Parathyroid adenoma (tissue), 2 donors: ENCODE measurements around the gene FERD3L.

Experiments
- H2AFZ ChIP-seq: fragments of 300-600 bp; sonication (generic); one replicate; pipeline ENCODE4 v1.7.0; 2017; ENCODE audit warnings: antibody characterized with exemption, mild to moderate bottlenecking
- H3K27ac ChIP-seq: fragments of 300-600 bp; sonication (generic); one replicate; pipeline ENCODE4 v1.7.0; 2017
- H3K27me3 ChIP-seq: fragments of 300-600 bp; sonication (generic); one replicate; pipeline ENCODE4 v1.7.0; 2017; ENCODE audit warnings: low read length; ENCODE audit not compliant: control insufficient read depth, insufficient read depth
- H3K36me3 ChIP-seq: fragments of 300-600 bp; sonication (generic); one replicate; pipeline ENCODE4 v1.7.0; 2017; ENCODE audit warnings: low read length; ENCODE audit not compliant: control insufficient read depth, insufficient read depth
- H3K4me1 ChIP-seq: fragments of 300-600 bp; sonication (generic); one replicate; pipeline ENCODE4 v1.7.0; 2017; ENCODE audit warnings: control low read depth
- H3K4me2 ChIP-seq: fragments of 300-600 bp; sonication (generic); one replicate; pipeline ENCODE4 v1.7.0; 2017; ENCODE audit warnings: low read length
- H3K4me3 ChIP-seq: fragments of 300-600 bp; sonication (generic); one replicate; pipeline ENCODE4 v1.7.0; 2017; ENCODE audit warnings: low read depth, low read length
- H3K79me2 ChIP-seq: fragments of 300-600 bp; sonication (generic); one replicate; pipeline ENCODE4 v1.7.0; 2017; ENCODE audit warnings: control low read depth
- H3K9ac ChIP-seq: fragments of 300-600 bp; sonication (generic); one replicate; pipeline ENCODE4 v1.7.0; 2017; ENCODE audit warnings: mild to moderate bottlenecking
- H3K9me3 ChIP-seq: fragments of 300-600 bp; sonication (generic); one replicate; pipeline ENCODE4 v1.7.0; 2017; ENCODE audit warnings: low read length; ENCODE audit not compliant: control insufficient read depth
- CTCF ChIP-seq: fragments of 300-600 bp; sonication (generic); IDR thresholded peaks from one replicate; pipeline ENCODE4 v1.7.0; 2017; ENCODE audit warnings: antibody characterized with exemption, mild to moderate bottlenecking
- donor health status: primary hyperparathyroidism.

Gene FERD3L

GRCh38 chr7:19121977-19122588 lies 23.1 kb downstream of the FERD3L start:
- Histone ChIP-seq H3K9me3 (no peaks in the 10 kb centered on the region), H2AFZ (no peak overlapping the region), H3K27ac (no peak overlapping the region), H3K4me2 (no peak overlapping the region), H3K36me3 (no peaks in the 10 kb centered on the region), H3K79me2 (no peaks in the 10 kb centered on the region), H3K27me3 (no peaks in the 10 kb centered on the region), H3K4me3 (no peak overlapping the region), H3K9ac (no peak overlapping the region), H3K4me1 (no peaks in the 10 kb centered on the region)
- no peak for TF ChIP-seq CTCF

- Histone ChIP-seq H3K36me3 (no peaks in the 10 kb centered on the region), H3K4me1 (no peaks in the 10 kb centered on the region), H3K27me3 (no peaks in the 10 kb centered on the region), H3K79me2 (no peaks in the 10 kb centered on the region), H3K4me3 (no peak overlapping the region), H3K9ac (no peak overlapping the region), H2AFZ (no peak overlapping the region), H3K27ac (no peak overlapping the region), H3K4me2 (no peak overlapping the region), H3K9me3 (no peaks in the 10 kb centered on the region)
- no peak for TF ChIP-seq CTCF
These were observed 25.2 kb downstream of the FERD3L start for GRCh38 chr7:19119870-19120486.

DNA sequence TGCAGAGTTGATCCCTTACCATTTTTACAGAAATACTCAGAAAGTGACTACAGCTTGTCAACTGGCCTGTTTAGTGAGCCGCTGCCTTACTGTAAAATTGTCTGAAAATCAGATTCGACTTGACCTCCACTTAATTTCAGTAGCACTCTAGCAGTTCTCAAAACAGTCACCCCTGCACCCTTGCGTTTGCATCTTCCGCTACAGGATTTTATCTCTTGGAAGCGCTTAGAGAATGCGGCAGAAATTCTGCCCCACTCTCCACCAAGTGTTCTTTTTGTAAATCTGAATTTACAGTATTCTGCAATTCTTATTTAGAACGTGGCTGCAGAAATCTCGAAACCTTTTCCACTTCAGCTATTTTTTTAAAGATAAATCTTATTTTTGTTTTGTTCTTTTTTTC lies 25.8 kb downstream of the FERD3L start:
- Histone ChIP-seq H3K4me2 (no peak overlapping the region), H3K79me2 (no peaks in the 10 kb centered on the region), H3K9ac (no peak overlapping the region), H3K4me3 (no peak overlapping the region), H3K36me3 (no peaks in the 10 kb centered on the region), H3K4me1 (no peaks in the 10 kb centered on the region), H3K27ac (no peak overlapping the region), H3K27me3 (no peaks in the 10 kb centered on the region), H2AFZ (no peak overlapping the region), H3K9me3 (no peaks in the 10 kb centered on the region)
- no peak for TF ChIP-seq CTCF

- no peaks in the 10 kb centered on the region for H3K36me3 ChIP-seq
- no peak overlapping the region for H3K4me3 ChIP-seq
- no peaks in the 10 kb centered on the region for H3K27me3 ChIP-seq
- H3K9me3 ChIP-seq: no peaks in the 10 kb centered on the region
- H2AFZ ChIP-seq: no peak overlapping the region
- no peak overlapping the region for H3K27ac ChIP-seq
- no peak for TF ChIP-seq CTCF
- no peaks in the 10 kb centered on the region for H3K79me2 ChIP-seq
- H3K4me2 ChIP-seq: no peak overlapping the region
- H3K9ac ChIP-seq: no peak overlapping the region
- H3K4me1 ChIP-seq: no peaks in the 10 kb centered on the region
These were observed 26.4 kb downstream of the FERD3L start for GRCh38 chr7:19118636-19119371.
